Stimulated activated CD8-positive, alpha-beta memory T cell treated with anti-CD3 and anti-CD28 coated beads, Interleukin-12 subunit alpha, Interleukin-12 subunit beta, amount 100 ng/mL, for 1 hour (primary cell): Measurements from ENCODE around the gene GTPBP3.

Experiments used
- DNase-seq: peaks from one replicate; pipeline ENCODE4 v3.0.0-alpha.2; 2020; ENCODE audit warnings: low read depth

GTPBP3 gene

DNA sequence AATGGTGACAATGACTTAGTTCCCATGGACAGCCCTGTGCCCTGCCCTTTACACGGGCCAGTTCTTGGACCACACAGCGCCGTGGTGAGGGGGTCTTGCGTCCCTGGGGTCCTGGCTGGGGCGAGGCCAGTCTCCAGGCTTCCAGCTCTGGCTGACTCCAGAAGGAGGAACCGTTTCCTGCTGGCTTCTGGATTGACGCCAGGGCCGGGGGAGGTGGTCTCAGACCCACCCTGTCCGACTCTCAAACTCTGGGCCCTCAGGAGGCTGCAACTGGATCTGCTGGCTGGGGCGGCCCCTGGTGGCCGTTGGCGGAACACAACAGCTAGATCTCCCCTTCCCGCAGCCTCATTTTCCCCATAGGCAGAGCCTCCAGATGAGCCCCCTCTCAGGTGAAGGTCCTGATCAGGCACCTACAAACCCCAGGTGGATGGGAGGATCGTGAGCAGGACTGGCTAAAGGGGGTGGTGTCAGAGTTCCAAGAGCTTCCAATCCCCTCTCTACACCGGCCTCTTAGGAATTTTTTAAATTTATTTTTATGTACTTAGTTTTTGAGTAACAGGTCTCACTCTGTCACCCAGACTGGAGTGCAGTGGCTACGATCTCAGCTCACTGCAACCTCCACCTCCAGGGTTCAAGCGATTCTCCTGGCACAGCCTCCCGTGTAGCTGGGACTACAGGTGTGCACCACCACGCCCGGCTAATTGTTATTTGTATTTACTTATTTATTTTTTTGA is 48.7 kb downstream of the GTPBP3 start:
- DNase-seq, result peak; percentile 44

DNA sequence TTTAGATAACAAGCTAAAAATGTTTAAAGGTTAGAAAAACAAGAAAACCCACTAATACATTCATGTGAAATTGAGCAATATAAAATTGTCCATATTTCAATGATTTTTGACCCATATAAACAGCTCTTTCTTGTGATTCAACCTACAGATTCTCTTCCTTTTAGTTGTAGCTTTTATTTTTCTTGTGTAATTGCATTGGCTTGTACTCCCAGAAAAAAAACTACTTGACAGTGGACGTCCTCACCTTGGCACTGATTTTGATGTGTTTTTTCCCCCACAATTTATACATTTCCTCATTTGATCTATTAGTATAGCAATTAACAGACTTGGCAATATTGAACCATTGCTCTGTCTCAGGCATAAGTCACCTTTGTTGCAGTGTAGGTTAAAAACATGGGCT is 51.9 kb downstream of the GTPBP3 start:
- DNase-seq, result no peak

DNA sequence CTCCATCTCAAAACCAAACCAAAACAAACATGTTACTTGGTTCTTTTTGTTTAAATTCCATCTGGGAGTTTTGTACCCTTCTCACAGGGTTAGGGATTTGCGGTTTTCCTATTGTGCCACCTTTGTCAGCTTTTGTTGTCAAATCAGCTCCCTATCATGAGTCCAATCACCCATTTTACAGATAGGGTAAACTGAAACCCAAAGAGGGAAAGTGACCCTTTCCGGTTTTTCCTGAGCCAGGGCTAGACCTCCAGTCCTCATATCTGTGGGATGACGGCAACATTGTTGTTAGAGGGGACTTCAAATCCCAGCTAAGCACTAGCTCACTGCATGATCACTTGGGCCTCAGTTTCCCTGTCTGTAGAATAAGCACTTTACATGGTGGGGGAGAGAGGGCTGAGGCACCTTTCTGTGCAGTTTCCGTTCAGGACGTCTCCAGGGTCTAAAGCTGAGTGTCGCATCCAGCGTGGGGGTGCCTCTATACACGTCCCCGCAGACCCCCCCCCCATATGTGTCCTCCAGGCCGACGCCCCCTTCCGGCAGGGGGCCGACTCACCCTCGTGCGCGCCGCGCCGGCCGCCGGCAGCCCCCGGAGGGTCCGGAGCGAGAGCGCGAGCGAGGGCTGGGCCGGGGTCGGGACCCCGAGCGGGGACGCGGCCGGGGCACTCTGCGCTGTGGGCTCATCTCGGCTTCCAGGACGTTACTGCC is 52.8 kb downstream of the GTPBP3 start:
- no peak for DNase-seq

- peak; percentile 74 for DNase-seq
These were observed 53.5 kb downstream of the GTPBP3 start for GRCh38 chr19:17390665-17391370.

- DNase-seq, result no peak
These were observed 54.2 kb downstream of the GTPBP3 start for GRCh38 chr19:17391371-17392151.
